HEK293 (cell line): ENCODE results near the gene SORCS3.

Source experiments
- CTCF ChIA-PET: fragments of 350-600 bp; formaldehyde crosslinking; extraction: SDS; loops from one replicate; lab custom pipeline; 2021; ENCODE audit warnings: antibody characterized with exemption; lab: Yijun Ruan, JAX
- POLR2A ChIA-PET: fragments of 300-600 bp; formaldehyde crosslinking; extraction: SDS; loops from one replicate; lab custom pipeline; 2020; ENCODE audit warnings: antibody characterized with exemption, inconsistent platforms; lab: Yijun Ruan, JAX
- H3K27ac ChIP-seq: fragments of 200-500 bp; sonication (Bioruptor generic); 2 replicates; pipeline ENCODE4 v1.5.1; 2014; ENCODE audit warnings: low read depth, low read length, control low read depth, inconsistent platforms; ENCODE audit errors: extremely low read depth
- H3K36me3 ChIP-seq, 2 experiments: fragments of 200-500 bp in 1 of 2; sonication (Bioruptor generic) in 1 of 2; 1 replicate in 1 of 2; 2 replicates in 1 of 2; pipeline ENCODE4 v1.5.1; 2014 to 2017; ENCODE audit warnings: inconsistent platforms in 2 of 2, low read length in 2 of 2; ENCODE audit not compliant: control insufficient read depth in 2 of 2, insufficient read depth in 1 of 2
- H3K4me1 ChIP-seq: fragments of 200-500 bp; sonication (Bioruptor generic); 2 replicates; pipeline ENCODE4 v1.5.1; 2014; ENCODE audit warnings: mild to moderate bottlenecking, low read length, inconsistent platforms; ENCODE audit not compliant: control insufficient read depth, insufficient read depth
- H3K4me3 ChIP-seq: 2 replicates; pipeline ENCODE4 v1.5.1; 2011; ENCODE audit warnings: low read depth, mild to moderate bottlenecking, control low read depth, low read length, moderate library complexity
- H3K9me3 ChIP-seq: fragments of 200-500 bp; sonication (Bioruptor generic); 2 replicates; pipeline ENCODE4 v1.5.1; 2014; ENCODE audit warnings: low read depth, low read length, inconsistent platforms; ENCODE audit not compliant: control insufficient read depth, insufficient read depth
- KLF16 ChIP-seq: fragments of 450-650 bp; formaldehyde crosslinking; IDR thresholded peaks from 2 replicates; pipeline ENCODE4 v1.5.1; 2017; ENCODE audit warnings: missing biosample characterization, missing genetic modification characterization
- RBAK ChIP-seq: fragments of 450-650 bp; formaldehyde crosslinking; IDR thresholded peaks from 2 replicates; pipeline ENCODE4 v1.5.1; 2016; ENCODE audit warnings: missing biosample characterization, missing genetic modification characterization
- SP7 ChIP-seq: fragments of 450-650 bp; formaldehyde crosslinking; IDR thresholded peaks from 2 replicates; pipeline ENCODE4 v1.5.1; 2016; ENCODE audit warnings: missing biosample characterization, missing genetic modification characterization
- YY2 ChIP-seq: fragments of 450-650 bp; formaldehyde crosslinking; IDR thresholded peaks from 2 replicates; pipeline ENCODE4 v1.5.1; 2016; ENCODE audit warnings: missing biosample characterization, missing genetic modification characterization
- ZNF175 ChIP-seq: fragments of 450-650 bp; formaldehyde crosslinking; IDR thresholded peaks from 2 replicates; pipeline ENCODE4 v1.5.1; 2016; ENCODE audit warnings: missing biosample characterization, missing genetic modification characterization
- ZNF404 ChIP-seq: fragments of 450-650 bp; formaldehyde crosslinking; IDR thresholded peaks from 2 replicates; pipeline ENCODE4 v1.5.1; 2017; ENCODE audit warnings: missing biosample characterization, missing genetic modification characterization
- ZNF473 ChIP-seq: fragments of 450-650 bp; formaldehyde crosslinking; IDR thresholded peaks from 2 replicates; pipeline ENCODE4 v1.5.1; 2017; ENCODE audit warnings: missing biosample characterization, missing genetic modification characterization
- ZNF596 ChIP-seq: fragments of 450-650 bp; IDR thresholded peaks from 2 replicates; pipeline ENCODE4 v1.5.0; 2018; ENCODE audit warnings: missing biosample characterization, mild to moderate bottlenecking, missing genetic modification characterization, moderate library complexity
- ZNF776 ChIP-seq: fragments of 450-650 bp; formaldehyde crosslinking; IDR thresholded peaks from 2 replicates; pipeline ENCODE4 v1.5.0; 2017; ENCODE audit warnings: missing biosample characterization, missing genetic modification characterization, borderline replicate concordance
- TF ChIP-seq, protein P1 (sequence below): fragments of 450-650 bp; formaldehyde crosslinking; IDR thresholded peaks from 2 replicates; pipeline ENCODE4 v1.5.1; 2016; ENCODE audit warnings: missing biosample characterization, missing genetic modification characterization
- TF ChIP-seq, protein P2 (sequence below): sonication (generic); formaldehyde crosslinking; IDR thresholded peaks from 2 replicates; pipeline ENCODE4 v1.8.1; 2022; ENCODE audit warnings: mild to moderate bottlenecking, moderate library complexity, missing genetic modification reagents
- TF ChIP-seq, protein P3 (sequence below): fragments of 450-650 bp; formaldehyde crosslinking; IDR thresholded peaks from 2 replicates; pipeline ENCODE4 v1.5.1; 2017; ENCODE audit warnings: missing biosample characterization, missing genetic modification characterization
- TF ChIP-seq, protein P4 (sequence below): fragments of 450-650 bp; formaldehyde crosslinking; IDR thresholded peaks from 2 replicates; pipeline ENCODE4 v1.5.1; 2016; ENCODE audit warnings: missing biosample characterization, missing genetic modification characterization
- TF ChIP-seq, protein P5 (sequence below): fragments of 450-650 bp; formaldehyde crosslinking; IDR thresholded peaks from 2 replicates; pipeline ENCODE4 v1.5.1; 2016; ENCODE audit warnings: missing biosample characterization, missing genetic modification characterization
- TF ChIP-seq, protein P6 (sequence below): fragments of 450-650 bp; formaldehyde crosslinking; IDR thresholded peaks from 2 replicates; pipeline ENCODE4 v1.5.1; 2016; ENCODE audit warnings: missing biosample characterization, missing genetic modification characterization

Gene SORCS3

DNA sequence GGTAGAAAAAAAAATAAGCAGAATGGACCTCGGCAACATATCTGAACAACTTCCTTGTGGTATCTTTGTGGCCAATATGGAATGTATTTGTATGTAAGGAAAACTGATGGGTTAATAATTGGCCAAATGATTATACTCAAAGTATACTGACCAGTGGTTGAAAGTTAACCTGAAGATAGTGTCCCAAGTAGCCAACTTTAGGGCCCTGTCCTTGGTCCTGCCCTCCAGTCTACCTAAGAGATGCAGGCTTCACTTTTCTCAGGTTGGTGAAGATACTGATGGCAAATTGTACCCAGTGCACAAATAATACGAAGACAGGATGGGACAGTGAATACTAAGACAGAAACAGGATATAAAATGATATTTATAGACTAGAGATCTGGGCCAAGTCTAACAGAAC lies 109.2 kb downstream of the SORCS3 start:
- ChIA-PET POLR2A (no interaction called here), CTCF (no interaction called here)
- H3K4me1 ChIP-seq: no peaks in the 10 kb centered on the region
- no peak overlapping the region for H3K4me3 ChIP-seq
- TF ChIP-seq, protein P1, sequence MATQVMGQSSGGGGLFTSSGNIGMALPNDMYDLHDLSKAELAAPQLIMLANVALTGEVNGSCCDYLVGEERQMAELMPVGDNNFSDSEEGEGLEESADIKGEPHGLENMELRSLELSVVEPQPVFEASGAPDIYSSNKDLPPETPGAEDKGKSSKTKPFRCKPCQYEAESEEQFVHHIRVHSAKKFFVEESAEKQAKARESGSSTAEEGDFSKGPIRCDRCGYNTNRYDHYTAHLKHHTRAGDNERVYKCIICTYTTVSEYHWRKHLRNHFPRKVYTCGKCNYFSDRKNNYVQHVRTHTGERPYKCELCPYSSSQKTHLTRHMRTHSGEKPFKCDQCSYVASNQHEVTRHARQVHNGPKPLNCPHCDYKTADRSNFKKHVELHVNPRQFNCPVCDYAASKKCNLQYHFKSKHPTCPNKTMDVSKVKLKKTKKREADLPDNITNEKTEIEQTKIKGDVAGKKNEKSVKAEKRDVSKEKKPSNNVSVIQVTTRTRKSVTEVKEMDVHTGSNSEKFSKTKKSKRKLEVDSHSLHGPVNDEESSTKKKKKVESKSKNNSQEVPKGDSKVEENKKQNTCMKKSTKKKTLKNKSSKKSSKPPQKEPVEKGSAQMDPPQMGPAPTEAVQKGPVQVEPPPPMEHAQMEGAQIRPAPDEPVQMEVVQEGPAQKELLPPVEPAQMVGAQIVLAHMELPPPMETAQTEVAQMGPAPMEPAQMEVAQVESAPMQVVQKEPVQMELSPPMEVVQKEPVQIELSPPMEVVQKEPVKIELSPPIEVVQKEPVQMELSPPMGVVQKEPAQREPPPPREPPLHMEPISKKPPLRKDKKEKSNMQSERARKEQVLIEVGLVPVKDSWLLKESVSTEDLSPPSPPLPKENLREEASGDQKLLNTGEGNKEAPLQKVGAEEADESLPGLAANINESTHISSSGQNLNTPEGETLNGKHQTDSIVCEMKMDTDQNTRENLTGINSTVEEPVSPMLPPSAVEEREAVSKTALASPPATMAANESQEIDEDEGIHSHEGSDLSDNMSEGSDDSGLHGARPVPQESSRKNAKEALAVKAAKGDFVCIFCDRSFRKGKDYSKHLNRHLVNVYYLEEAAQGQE (tag by site-specific recombination): peak; percentile 77
- TF ChIP-seq ZNF596 (tag by site-specific recombination) (no peak), ZNF404 (tag by site-specific recombination) (no peak), ZNF473 (no peak)
- TF ChIP-seq, protein P2, sequence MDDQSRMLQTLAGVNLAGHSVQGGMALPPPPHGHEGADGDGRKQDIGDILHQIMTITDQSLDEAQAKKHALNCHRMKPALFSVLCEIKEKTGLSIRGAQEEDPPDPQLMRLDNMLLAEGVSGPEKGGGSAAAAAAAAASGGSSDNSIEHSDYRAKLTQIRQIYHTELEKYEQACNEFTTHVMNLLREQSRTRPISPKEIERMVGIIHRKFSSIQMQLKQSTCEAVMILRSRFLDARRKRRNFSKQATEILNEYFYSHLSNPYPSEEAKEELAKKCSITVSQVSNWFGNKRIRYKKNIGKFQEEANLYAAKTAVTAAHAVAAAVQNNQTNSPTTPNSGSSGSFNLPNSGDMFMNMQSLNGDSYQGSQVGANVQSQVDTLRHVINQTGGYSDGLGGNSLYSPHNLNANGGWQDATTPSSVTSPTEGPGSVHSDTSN (CRISPR knock-in tag): no peak
- no peaks in the 10 kb centered on the region for H3K36me3 ChIP-seq
- H3K9me3 ChIP-seq: no peaks in the 10 kb centered on the region
- H3K27ac ChIP-seq: no peak overlapping the region

DNA sequence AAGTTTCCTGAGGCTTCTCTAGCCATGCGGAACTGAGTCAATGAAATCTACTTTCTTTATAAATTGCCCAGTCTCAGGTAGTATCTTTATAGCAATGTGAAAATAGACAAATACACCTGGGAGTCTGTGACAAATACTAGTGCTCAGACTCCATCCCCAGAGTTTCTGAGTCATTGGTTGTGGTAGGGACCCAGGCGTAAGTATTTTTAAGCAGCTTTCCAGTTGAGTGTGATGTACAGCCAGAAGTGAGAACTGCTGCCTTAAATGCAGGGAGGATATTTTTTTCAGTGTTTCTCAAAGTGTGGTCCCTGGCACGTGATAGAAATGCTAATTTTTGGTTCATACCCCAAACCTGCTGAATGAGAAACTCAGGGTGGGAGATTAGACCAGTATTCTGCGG lies 121.7 kb downstream of the SORCS3 start:
- H3K9me3 ChIP-seq: no peaks in the 10 kb centered on the region
- H3K27ac ChIP-seq: no peak overlapping the region
- POLR2A ChIA-PET: no interaction called here
- no peaks in the 10 kb centered on the region for H3K4me1 ChIP-seq
- no peaks in the 10 kb centered on the region for H3K36me3 ChIP-seq
- TF ChIP-seq, protein P3, sequence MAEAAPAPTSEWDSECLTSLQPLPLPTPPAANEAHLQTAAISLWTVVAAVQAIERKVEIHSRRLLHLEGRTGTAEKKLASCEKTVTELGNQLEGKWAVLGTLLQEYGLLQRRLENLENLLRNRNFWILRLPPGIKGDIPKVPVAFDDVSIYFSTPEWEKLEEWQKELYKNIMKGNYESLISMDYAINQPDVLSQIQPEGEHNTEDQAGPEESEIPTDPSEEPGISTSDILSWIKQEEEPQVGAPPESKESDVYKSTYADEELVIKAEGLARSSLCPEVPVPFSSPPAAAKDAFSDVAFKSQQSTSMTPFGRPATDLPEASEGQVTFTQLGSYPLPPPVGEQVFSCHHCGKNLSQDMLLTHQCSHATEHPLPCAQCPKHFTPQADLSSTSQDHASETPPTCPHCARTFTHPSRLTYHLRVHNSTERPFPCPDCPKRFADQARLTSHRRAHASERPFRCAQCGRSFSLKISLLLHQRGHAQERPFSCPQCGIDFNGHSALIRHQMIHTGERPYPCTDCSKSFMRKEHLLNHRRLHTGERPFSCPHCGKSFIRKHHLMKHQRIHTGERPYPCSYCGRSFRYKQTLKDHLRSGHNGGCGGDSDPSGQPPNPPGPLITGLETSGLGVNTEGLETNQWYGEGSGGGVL: no peak
- no peak for TF ChIP-seq RBAK (tag by site-specific recombination)
- TF ChIP-seq SP7 (tag by site-specific recombination): no peak
- TF ChIP-seq, protein P4, sequence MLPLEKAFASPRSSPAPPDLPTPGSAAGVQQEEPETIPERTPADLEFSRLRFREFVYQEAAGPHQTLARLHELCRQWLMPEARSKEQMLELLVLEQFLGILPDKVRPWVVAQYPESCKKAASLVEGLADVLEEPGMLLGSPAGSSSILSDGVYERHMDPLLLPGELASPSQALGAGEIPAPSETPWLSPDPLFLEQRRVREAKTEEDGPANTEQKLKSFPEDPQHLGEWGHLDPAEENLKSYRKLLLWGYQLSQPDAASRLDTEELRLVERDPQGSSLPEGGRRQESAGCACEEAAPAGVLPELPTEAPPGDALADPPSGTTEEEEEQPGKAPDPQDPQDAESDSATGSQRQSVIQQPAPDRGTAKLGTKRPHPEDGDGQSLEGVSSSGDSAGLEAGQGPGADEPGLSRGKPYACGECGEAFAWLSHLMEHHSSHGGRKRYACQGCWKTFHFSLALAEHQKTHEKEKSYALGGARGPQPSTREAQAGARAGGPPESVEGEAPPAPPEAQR (tag by site-specific recombination): no peak
- no peak for TF ChIP-seq KLF16
- TF ChIP-seq, protein P5, sequence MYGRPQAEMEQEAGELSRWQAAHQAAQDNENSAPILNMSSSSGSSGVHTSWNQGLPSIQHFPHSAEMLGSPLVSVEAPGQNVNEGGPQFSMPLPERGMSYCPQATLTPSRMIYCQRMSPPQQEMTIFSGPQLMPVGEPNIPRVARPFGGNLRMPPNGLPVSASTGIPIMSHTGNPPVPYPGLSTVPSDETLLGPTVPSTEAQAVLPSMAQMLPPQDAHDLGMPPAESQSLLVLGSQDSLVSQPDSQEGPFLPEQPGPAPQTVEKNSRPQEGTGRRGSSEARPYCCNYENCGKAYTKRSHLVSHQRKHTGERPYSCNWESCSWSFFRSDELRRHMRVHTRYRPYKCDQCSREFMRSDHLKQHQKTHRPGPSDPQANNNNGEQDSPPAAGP (tag by site-specific recombination): no peak
- TF ChIP-seq YY2: no peak
- TF ChIP-seq ZNF175 (tag by site-specific recombination): no peak
- TF ChIP-seq, protein P6, sequence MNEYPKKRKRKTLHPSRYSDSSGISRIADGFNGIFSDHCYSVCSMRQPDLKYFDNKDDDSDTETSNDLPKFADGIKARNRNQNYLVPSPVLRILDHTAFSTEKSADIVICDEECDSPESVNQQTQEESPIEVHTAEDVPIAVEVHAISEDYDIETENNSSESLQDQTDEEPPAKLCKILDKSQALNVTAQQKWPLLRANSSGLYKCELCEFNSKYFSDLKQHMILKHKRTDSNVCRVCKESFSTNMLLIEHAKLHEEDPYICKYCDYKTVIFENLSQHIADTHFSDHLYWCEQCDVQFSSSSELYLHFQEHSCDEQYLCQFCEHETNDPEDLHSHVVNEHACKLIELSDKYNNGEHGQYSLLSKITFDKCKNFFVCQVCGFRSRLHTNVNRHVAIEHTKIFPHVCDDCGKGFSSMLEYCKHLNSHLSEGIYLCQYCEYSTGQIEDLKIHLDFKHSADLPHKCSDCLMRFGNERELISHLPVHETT (tag by site-specific recombination): no peak
- no peak for TF ChIP-seq ZNF776 (tag by site-specific recombination)
- CTCF ChIA-PET: no interaction called here
- no peak overlapping the region for H3K4me3 ChIP-seq
